Stomach (tissue), 4 donors: ENCODE data around the gene AJAP1.

Experiments
- EP300 ChIP-seq: sonication (generic); formaldehyde crosslinking; IDR thresholded peaks from one replicate; pipeline ENCODE4 v1.6.1; 2017; ENCODE audit warnings: antibody characterized with exemption
- POLR2A ChIP-seq, 4 donors: fragments of 450-650 bp; IDR thresholded peaks; one replicate each; pipeline ENCODE4 v1.6.1; 2016; ENCODE audit warnings: antibody characterized with exemption in 4 of 4, control low read depth in 2 of 4, mild to moderate bottlenecking in 1 of 4, moderate library complexity in 1 of 4
- POLR2AphosphoS5 ChIP-seq, 3 donors: sonication (generic); formaldehyde crosslinking; IDR thresholded peaks; one replicate each; pipeline ENCODE4 v1.6.1; 2016; ENCODE audit warnings: antibody characterized with exemption in 3 of 3
- TF ChIP-seq, protein P1 (sequence below), 7 experiments: fragments of 450-650 bp in 4 of 7; fragments of 200-600 bp in 3 of 7; sonication (generic) in 3 of 7; IDR thresholded peaks; one replicate each; pipeline ENCODE4 v1.5.1; 2016 to 2019; ENCODE audit warnings: antibody characterized with exemption in 7 of 7, control low read depth in 2 of 7, mild to moderate bottlenecking in 1 of 7

DNA sequence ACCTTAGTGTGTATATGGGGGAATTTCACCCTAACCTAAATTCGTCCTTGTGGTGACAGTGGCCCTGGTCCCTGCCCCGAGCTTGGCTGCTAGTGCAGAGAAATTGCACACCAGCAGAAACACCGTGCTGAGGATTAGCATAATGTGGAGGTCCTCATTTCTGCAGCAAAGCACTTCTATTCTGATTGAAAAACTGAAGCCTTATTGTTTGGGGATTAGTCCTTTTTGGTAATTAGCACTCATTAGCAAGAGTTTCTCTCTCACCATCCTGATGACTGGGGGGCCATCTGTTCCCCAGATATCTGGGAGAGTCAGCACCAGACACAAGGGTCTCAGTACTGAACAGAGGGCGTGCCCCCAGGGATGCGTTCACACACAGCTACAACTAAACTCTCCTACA, 55.2 kb downstream of the AJAP1 start:
- TF ChIP-seq POLR2A (IDR thresholded peaks at IDR 0.05) (no peak), EP300 (no peak), POLR2AphosphoS5 (IDR thresholded peaks at IDR 0.05) (no peak)
- TF ChIP-seq, protein P1, sequence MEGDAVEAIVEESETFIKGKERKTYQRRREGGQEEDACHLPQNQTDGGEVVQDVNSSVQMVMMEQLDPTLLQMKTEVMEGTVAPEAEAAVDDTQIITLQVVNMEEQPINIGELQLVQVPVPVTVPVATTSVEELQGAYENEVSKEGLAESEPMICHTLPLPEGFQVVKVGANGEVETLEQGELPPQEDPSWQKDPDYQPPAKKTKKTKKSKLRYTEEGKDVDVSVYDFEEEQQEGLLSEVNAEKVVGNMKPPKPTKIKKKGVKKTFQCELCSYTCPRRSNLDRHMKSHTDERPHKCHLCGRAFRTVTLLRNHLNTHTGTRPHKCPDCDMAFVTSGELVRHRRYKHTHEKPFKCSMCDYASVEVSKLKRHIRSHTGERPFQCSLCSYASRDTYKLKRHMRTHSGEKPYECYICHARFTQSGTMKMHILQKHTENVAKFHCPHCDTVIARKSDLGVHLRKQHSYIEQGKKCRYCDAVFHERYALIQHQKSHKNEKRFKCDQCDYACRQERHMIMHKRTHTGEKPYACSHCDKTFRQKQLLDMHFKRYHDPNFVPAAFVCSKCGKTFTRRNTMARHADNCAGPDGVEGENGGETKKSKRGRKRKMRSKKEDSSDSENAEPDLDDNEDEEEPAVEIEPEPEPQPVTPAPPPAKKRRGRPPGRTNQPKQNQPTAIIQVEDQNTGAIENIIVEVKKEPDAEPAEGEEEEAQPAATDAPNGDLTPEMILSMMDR (IDR thresholded peaks at IDR 0.05): no peak
